Renal cortex interstitium (tissue), 15 donors: ENCODE results near the gene DEFB123. TPM values are rescaled to one million over a fixed set of nuclear protein-coding genes. Genes with fewer than 3 reads are reported as not detected.
"Not testable (repeated sequence)": the region's sequence is repeated elsewhere in the genome, so short reads cannot be mapped to it uniquely, and the experiment has no call there.

Experiments used
- DNase-seq, 11 donors: peaks; one replicate each; pipeline ENCODE4 v3.0.0-alpha.2; 2013; ENCODE audit warnings: low read depth in 9 of 11, low spot score in 4 of 11; ENCODE audit errors: extremely low read depth in 1 of 11
- long read RNA-seq, 16 experiments: transcript quantifications; one replicate each; lab custom pipeline, GENCODE V29; 2026
- polyA plus RNA-seq, 3 donors: library from polyadenylated mRNA; unstranded; fragments of 120-200 nt; gene quantifications; one replicate each; pipeline ENCODE4 v1.2.1, GENCODE V29; 2013; ENCODE audit not compliant: insufficient read length in 3 of 3

Gene DEFB123, protein sequence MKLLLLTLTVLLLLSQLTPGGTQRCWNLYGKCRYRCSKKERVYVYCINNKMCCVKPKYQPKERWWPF
- polyA plus RNA-seq, result not detected
- long read RNA-seq, donor 1, result 0 reads
- long read RNA-seq, donor 2, result 0 reads
- long read RNA-seq, donor 3, result 0 reads
- long read RNA-seq, donor 4, result 0 reads
- long read RNA-seq, donor 5, result 0 reads
- long read RNA-seq, donor 6, result 0 reads
- long read RNA-seq, donor 7, result 0 reads
- long read RNA-seq, donor 8, result 0 reads
- long read RNA-seq, donor 9, result 0 reads
- long read RNA-seq, donor 10, result 0 reads
- long read RNA-seq, donor 11, result 0 reads
- long read RNA-seq, donor 12, result 0 reads
- long read RNA-seq, donor 13, result 0 reads
- long read RNA-seq, donor 14, result 0 reads
- long read RNA-seq, donor 15, result 0 reads
- long read RNA-seq, donor 16, result 0 reads

- no peak for DNase-seq
These were observed at the start of gene DEFB123 for GRCh38 chr20:31440012-31440659. Gene DEFB123, plus strand, starts transcription at chr20:31440632. Its CDS starts 67 bp downstream, at chr20:31440699.

GRCh38 chr20:31392836-31393235, 47.6 kb upstream of the DEFB123 start:
- no peak for DNase-seq

DNA sequence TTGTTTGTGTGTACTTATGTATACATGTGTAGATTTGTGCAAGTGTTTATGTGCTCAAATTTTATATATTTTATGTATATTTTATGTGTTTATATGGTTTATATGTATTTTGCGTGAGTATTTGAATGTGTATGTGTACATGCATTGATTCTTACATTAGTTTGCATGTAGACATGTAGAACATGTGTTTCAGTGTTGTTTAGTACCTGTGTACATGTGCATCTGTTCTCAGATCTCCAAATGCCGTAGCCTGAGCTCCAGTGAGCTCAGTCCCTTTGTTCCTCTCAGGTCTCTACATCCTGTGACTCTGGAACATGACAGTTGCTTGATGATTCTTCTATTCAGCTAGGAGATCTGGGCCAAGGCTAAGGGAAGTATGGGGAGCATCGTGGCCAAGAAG, 45.5 kb upstream of the DEFB123 start:
- no peak for DNase-seq

GRCh38 chr20:31403886-31404285, 36.5 kb upstream of the DEFB123 start:
- no peak for DNase-seq

DNA sequence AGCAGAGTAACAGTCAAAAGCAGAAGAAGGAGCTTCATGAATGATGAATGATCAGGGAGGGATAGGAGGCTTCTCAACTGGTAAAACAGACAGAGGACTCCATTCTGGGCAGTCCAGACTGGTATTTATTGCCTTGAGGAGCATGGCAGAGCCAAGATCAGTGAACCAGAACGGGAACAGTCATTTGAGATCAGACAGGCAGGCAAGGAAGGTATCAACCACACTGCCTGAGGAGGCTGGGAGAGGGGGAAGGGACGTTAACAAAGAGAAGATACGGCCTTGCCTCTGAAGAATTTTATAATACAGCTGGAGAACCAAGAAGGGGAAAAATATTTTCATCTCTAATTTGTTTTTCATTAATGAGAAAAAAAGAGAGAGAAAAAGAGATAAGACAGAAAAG, 34.3 kb upstream of the DEFB123 start, which contains the start of gene DEFB121:
DEFB121 (minus strand) TSS at position 101 of the 400 bp plus-strand sequence; CDS start at position 38, 63 bp downstream.
- no peak for DNase-seq

GRCh38 chr20:31410011-31410410, 30.4 kb upstream of the DEFB123 start:
- no peak for DNase-seq

DNA sequence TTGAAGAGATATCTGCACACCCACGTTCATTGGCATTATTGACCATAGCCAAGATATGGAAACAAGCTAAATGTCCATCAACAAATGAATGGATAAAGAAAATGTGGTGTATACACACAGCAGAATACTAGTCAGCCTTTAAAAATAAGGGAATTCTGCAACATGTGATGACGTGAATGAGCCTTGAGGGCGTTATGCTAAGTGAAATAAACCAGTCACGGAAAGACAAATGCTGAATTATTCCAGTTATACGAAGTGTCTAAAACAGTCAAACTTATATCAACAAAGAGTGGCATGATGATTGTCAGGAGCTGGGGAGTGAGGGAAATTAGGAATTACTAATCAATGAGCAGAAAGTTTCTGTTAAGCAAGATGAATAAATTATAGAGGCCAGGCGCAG, 26.1 kb upstream of the DEFB123 start:
- no peak for DNase-seq

DNA sequence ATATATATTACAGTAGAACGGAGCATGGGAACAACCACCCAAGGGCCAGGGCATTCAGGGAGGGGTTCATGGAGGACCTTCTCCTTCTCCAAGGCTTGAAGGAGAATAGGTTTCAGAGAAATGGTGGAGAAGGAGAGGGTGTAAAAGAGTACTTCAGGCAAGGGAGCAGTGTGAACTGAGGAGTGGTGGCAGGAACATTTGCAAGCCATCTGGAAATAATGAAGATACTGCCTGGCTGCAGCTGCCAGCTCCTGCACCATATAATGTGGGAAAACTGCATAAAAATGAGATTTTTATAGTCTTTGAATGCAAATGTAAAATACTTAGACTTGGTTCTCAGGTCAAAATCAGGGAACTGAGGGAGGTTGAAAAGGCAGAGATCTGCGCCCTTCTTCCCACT, 24.8 kb upstream of the DEFB123 start:
- no peak for DNase-seq

- DNase-seq, result no peak
These were observed 22.1 kb upstream of the DEFB123 start for GRCh38 chr20:31418307-31418706.

DNA sequence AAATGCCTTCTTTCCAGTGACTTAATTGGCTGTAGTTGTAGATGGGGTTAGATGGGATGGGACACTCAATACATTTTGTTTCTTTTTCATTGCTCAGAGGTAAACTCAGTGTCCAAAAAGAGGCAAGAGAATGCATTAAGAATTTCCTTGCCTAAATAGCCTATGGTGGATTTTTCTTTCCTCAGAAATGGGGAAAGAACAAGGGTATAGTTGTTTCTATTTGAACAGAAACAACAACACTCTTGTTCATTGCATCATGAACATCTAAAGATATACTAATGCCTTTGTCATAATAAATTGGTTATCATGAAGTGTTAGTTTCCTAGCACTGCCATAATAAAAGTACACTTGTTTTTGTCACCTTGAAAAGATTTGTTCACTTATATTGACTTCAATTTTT, 14.6 kb upstream of the DEFB123 start:
- no peak for DNase-seq

DNA sequence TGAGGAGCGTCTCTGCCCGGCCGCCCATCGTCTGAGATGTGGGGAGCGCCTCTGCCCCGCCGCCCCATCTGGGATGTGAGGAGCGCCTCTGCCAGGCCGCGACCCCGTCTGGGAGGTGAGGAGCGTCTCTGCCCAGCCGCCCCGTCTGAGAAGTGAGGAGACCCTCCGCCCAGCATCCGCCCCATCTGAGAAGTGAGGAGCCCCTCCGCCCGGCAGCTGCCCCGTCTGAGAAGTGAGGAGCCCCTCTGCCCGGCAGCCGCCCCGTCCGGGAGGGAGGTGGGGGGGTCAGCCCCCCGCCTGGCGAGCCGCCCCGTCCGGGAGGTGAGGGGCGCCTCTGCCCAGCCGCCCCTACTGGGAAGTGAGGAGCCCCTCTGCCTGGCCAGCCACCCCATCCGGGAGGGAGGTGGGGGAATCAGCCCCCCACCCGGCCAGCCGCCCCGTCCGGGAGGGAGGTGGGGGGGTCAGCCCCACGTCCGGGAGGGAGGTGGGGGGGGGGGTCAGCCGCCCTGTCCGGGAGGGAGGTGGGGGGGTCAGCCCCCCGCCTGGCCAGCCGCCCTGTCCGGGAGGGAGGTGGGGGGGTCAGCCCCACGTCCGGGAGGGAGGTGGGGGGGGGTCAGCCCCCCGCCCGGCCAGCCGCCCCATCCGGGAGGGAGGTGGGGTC, 13.4 kb upstream of the DEFB123 start:
- not testable (repeated sequence) for DNase-seq

GRCh38 chr20:31427576-31427975, 12.9 kb upstream of the DEFB123 start:
- DNase-seq, result not testable (repeated sequence)

GRCh38 chr20:31430568-31431115, 9.8 kb upstream of the DEFB123 start:
- no peak for DNase-seq

- DNase-seq, result no peak
These were observed 5.8 kb downstream of the DEFB123 start for GRCh38 chr20:31446084-31446819.

DNA sequence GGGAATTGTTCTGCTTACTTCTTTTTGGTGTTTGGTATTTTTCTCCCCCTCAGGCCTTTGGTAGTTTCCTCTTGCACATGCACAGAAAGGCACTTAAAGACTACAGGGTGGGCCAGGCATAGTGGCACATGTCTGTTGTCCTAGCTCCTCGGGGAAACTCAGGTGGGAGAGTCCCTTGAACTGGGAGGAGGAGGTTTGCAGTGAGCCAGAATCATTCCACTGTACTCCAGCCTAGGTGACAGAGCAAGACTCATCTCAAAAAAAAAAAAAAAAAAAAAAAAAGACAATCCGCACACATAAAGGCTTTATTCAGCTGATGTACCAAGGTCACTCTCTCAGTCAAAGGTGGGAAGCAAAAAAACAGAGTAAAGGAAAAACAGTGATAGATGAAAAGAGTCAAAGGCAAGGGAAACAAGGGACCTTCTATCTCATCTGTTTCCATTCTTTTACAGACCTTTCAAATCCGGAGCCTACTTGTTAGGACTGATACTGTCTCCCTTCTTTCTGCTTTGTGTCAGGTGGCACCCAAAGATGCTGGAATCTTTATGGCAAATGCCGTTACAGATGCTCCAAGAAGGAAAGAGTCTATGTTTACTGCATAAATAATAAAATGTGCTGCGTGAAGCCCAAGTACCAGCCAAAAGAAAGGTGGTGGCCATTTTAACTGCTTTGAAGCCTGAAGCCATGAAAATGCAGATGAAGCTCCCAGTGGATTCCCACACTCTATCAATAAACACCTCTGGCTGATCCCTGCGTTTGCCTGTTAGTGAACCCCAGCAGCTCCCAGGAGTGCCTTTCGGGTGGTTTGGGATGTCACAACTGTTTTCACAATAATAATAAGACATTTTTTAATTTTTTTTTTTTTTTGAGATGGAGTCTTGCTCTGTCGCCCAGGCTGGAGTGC, 9.3 kb downstream of the DEFB123 start:
- no peak for DNase-seq

- DNase-seq, result no peak
These were observed 12.1 kb downstream of the DEFB123 start for GRCh38 chr20:31452575-31452974.

DNA sequence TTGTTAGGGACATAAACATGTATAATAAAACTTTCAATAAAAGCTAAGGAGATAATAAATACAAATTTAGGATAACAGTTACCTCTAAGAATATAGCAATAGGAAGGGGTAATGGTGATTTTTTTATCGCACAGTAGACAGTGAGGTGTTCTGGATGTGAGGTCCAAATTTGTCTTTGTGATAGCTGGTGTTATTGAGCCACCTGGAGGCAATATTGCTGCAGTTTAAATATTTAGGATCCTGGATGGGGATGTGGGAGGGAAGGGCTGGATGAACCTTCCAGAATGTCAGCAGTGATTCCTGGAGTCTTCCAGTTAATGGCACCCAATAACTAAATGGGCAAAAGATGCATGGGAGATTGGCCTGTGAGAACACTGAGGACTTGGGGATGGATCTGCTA, 13.9 kb downstream of the DEFB123 start:
- no peak for DNase-seq

DNA sequence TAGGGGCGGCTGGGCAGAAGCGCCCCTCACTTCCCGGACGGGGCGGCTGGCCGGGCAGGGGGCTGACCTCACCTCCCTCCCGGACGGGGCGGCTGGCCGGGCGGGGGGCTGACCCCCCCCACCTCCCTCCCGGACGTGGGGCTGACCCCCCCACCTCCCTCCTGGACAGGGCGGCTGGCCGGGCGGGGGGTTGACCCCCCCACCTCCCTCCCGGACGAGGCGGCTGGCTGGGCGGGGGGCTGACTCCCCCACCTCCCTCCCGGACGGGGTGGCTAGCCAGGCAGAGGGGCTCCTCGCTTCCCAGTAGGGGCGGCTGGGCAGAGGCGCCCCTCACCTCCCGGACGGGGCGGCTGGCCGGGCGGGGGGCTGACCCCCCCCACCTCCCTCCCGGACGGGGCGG, 30.5 kb downstream of the DEFB123 start:
- DNase-seq, result not testable (repeated sequence)
